ENCODE data around the gene HNRNPUL1.

- no peak for TF ChIP-seq CTCF (IDR thresholded peaks at IDR 0.05)
- TF ChIP-seq POLR2A (IDR thresholded peaks at IDR 0.05), result no peak
- TF ChIP-seq POLR2AphosphoS5 (IDR thresholded peaks at IDR 0.05; ENCODE audit: insufficient read depth in 1 of 2, low read depth in 1 of 2), result no peak
Measured at GRCh38 chr19:41249707-41250423, 14.3 kb upstream of the HNRNPUL1 start.

Measured in vagina (tissue), 2 donors.